SK-N-SH treated with all-trans-retinoic acid at 6 μM for 48 hours (cell line): ENCODE results near the gene ZNF398.
"Not testable (repeated sequence)": the region's sequence is repeated elsewhere in the genome, so short reads cannot be mapped to it uniquely, and the experiment has no call there.

Experiments
- ATAC-seq: fragments of 200-7000 bp; cut with Tn5 transposase; 3 replicates; pipeline ENCODE4 v1.9.1; 2020; ENCODE audit warnings: mild to moderate bottlenecking, moderate library complexity
- ARNTL ChIP-seq: fragments of 450-650 bp; formaldehyde crosslinking; IDR thresholded peaks from 2 replicates; pipeline ENCODE4 v1.5.0; 2020; ENCODE audit warnings: low read depth, mild to moderate bottlenecking, moderate library complexity, borderline replicate concordance
- BACH2 ChIP-seq: fragments of 250-450 bp; sonication (Bioruptor Pico); IDR thresholded peaks from 2 replicates; pipeline ENCODE4 v1.9.0; 2021; ENCODE audit warnings: mild to moderate bottlenecking, borderline replicate concordance
- CREB5 ChIP-seq: fragments of 250-450 bp; sonication (Bioruptor Pico); IDR thresholded peaks from 2 replicates; pipeline ENCODE4 v1.5.1; 2020; ENCODE audit warnings: low read depth, mild to moderate bottlenecking, moderate library complexity
- CSDC2 ChIP-seq: fragments of 250-450 bp; sonication (Bioruptor Pico); IDR thresholded peaks from 2 replicates; pipeline ENCODE4 v1.5.0; 2020; ENCODE audit warnings: mild to moderate bottlenecking, moderate library complexity
- CSRNP3 ChIP-seq: fragments of 250-450 bp; sonication (Bioruptor Pico); IDR thresholded peaks from 2 replicates; pipeline ENCODE4 v1.5.1; 2021; ENCODE audit warnings: mild to moderate bottlenecking, moderate library complexity
- ESRRG ChIP-seq: fragments of 250-450 bp; sonication (Bioruptor Pico); IDR thresholded peaks from 2 replicates; pipeline ENCODE4 v1.6.1; 2021; ENCODE audit warnings: mild to moderate bottlenecking
- PATZ1 ChIP-seq: fragments of 250-450 bp; sonication (Bioruptor Pico); IDR thresholded peaks from 2 replicates; pipeline ENCODE4 v1.8.0; 2020; ENCODE audit warnings: mild to moderate bottlenecking, moderate library complexity, borderline replicate concordance
- POU6F1 ChIP-seq: fragments of 250-450 bp; sonication (Bioruptor Pico); IDR thresholded peaks from 2 replicates; pipeline ENCODE4 v1.8.0; 2021; ENCODE audit warnings: low read depth, mild to moderate bottlenecking, moderate library complexity, borderline replicate concordance
- RARB ChIP-seq: fragments of 250-450 bp; sonication (Bioruptor Pico); IDR thresholded peaks from 2 replicates; pipeline ENCODE4 v1.8.0; 2021; ENCODE audit warnings: mild to moderate bottlenecking, moderate library complexity
- SNAI2 ChIP-seq: fragments of 250-450 bp; sonication (Bioruptor Pico); IDR thresholded peaks from 2 replicates; pipeline ENCODE4 v1.5.0; 2020; ENCODE audit warnings: mild to moderate bottlenecking, moderate library complexity
- TCF4 ChIP-seq: fragments of 250-450 bp; sonication (Bioruptor Pico); IDR thresholded peaks from 2 replicates; pipeline ENCODE4 v1.8.0; 2021; ENCODE audit warnings: mild to moderate bottlenecking, moderate library complexity, borderline replicate concordance
- TOX ChIP-seq: fragments of 250-450 bp; sonication (Bioruptor Pico); IDR thresholded peaks from 2 replicates; pipeline ENCODE4 v1.8.0; 2021; ENCODE audit warnings: mild to moderate bottlenecking, moderate library complexity, borderline replicate concordance
- TSHZ2 ChIP-seq: fragments of 250-450 bp; sonication (Bioruptor Pico); IDR thresholded peaks from 2 replicates; pipeline ENCODE4 v1.5.0; 2020; ENCODE audit warnings: mild to moderate bottlenecking, moderate library complexity
- ZC3H10 ChIP-seq: fragments of 250-450 bp; sonication (Bioruptor Pico); IDR thresholded peaks from 2 replicates; pipeline ENCODE4 v1.5.1; 2021; ENCODE audit warnings: mild to moderate bottlenecking, moderate library complexity
- ZFP3 ChIP-seq: fragments of 250-450 bp; sonication (Bioruptor Pico); IDR thresholded peaks from 2 replicates; pipeline ENCODE4 v1.5.0; 2020; ENCODE audit warnings: mild to moderate bottlenecking, moderate library complexity
- ZFP30 ChIP-seq: fragments of 450-650 bp; formaldehyde crosslinking; IDR thresholded peaks from 2 replicates; pipeline ENCODE4 v1.5.0; 2022; ENCODE audit warnings: mild to moderate bottlenecking, moderate library complexity
- ZNF565 ChIP-seq: fragments of 450-650 bp; formaldehyde crosslinking; conservative IDR thresholded peaks from 2 replicates; pipeline ENCODE4 v1.5.0; 2020; ENCODE audit warnings: low read depth, mild to moderate bottlenecking, moderate library complexity
- ZNF70 ChIP-seq: fragments of 450-650 bp; formaldehyde crosslinking; IDR thresholded peaks from 2 replicates; pipeline ENCODE4 v1.5.0; 2020; ENCODE audit warnings: mild to moderate bottlenecking, moderate library complexity

Gene ZNF398

GRCh38 chr7:149136118-149136517 is 11.1 kb upstream of the ZNF398 start:
- no peak for TF ChIP-seq CSRNP3
- no peak for TF ChIP-seq ZC3H10 (CRISPR knock-in tag)
- TF ChIP-seq ARNTL (CRISPR knock-in tag) = no peak
- no peak for TF ChIP-seq BACH2 (CRISPR knock-in tag)
- TF ChIP-seq TOX (CRISPR knock-in tag) = no peak
- TF ChIP-seq ESRRG (CRISPR knock-in tag) = no peak
- TF ChIP-seq TSHZ2 (CRISPR knock-in tag) = no peak
- TF ChIP-seq TCF4 (CRISPR knock-in tag) = no peak
- no peak for TF ChIP-seq ZFP30
- no peak for TF ChIP-seq RARB (CRISPR knock-in tag)
- no peak for TF ChIP-seq ZFP3 (CRISPR knock-in tag)
- no peak for TF ChIP-seq CSDC2 (CRISPR knock-in tag)
- TF ChIP-seq POU6F1 (CRISPR knock-in tag) = no peak
- TF ChIP-seq ZNF70 = no peak
- TF ChIP-seq PATZ1 (CRISPR knock-in tag) = no peak
- TF ChIP-seq ZNF565 (CRISPR knock-in tag) = no peak
- no peak for TF ChIP-seq SNAI2 (CRISPR knock-in tag)
- no peak for ATAC-seq

GRCh38 chr7:149140831-149141230 is 6.4 kb upstream of the ZNF398 start:
- ATAC-seq = peak; percentile 58
- no peak for TF ChIP-seq ZFP3 (CRISPR knock-in tag)

- no peak for ATAC-seq
- TF ChIP-seq CSDC2 (CRISPR knock-in tag) (no peak), CREB5 (CRISPR knock-in tag) (no peak)
Observed at GRCh38 chr7:149141893-149142292, 5.4 kb upstream of the ZNF398 start.

GRCh38 chr7:149144436-149144922 is 2.8 kb upstream of the ZNF398 start:
- ATAC-seq = not testable (repeated sequence)
